HCT116 (cell line): ENCODE measurements around the gene MFAP2.

Source experiments
- CEBPB ChIP-seq: IDR thresholded peaks from 2 replicates; pipeline ENCODE4 v1.6.1; 2012; ENCODE audit warnings: low read depth
- EGR1 ChIP-seq: IDR thresholded peaks from 2 replicates; pipeline ENCODE4 v1.6.1; 2012; ENCODE audit warnings: low read depth
- EZH2 ChIP-seq: fragments of 200-600 bp; sonication (generic); IDR thresholded peaks from 2 replicates; pipeline ENCODE4 v1.6.1; 2017; ENCODE audit warnings: antibody characterized with exemption, mixed run types
- POLR2A ChIP-seq: IDR thresholded peaks from 2 replicates; pipeline ENCODE4 v1.7.0; 2011; ENCODE audit warnings: borderline replicate concordance; ENCODE audit not compliant: insufficient read depth, insufficient read length; ENCODE audit errors: extremely low read depth
- ZFX ChIP-seq: fragments of 450-650 bp; IDR thresholded peaks from 2 replicates; pipeline ENCODE4 v1.6.1; 2017
- TF ChIP-seq, protein P1 (sequence below), 3 experiments: fragments of 200-600 bp in 1 of 3; sonication (generic) in 1 of 3; IDR thresholded peaks in 2 of 3; conservative IDR thresholded peaks in 1 of 3; 2 replicates each; pipeline ENCODE4 v1.5.1; 2012 to 2017; ENCODE audit warnings: low read depth in 2 of 3, low read length in 2 of 3, antibody characterized with exemption in 1 of 3, borderline replicate concordance in 1 of 3, control low read depth in 1 of 3, mild to moderate bottlenecking in 1 of 3, mixed read lengths in 1 of 3, mixed run types in 1 of 3, moderate library complexity in 1 of 3; ENCODE audit not compliant: insufficient read depth in 1 of 3

DNA sequence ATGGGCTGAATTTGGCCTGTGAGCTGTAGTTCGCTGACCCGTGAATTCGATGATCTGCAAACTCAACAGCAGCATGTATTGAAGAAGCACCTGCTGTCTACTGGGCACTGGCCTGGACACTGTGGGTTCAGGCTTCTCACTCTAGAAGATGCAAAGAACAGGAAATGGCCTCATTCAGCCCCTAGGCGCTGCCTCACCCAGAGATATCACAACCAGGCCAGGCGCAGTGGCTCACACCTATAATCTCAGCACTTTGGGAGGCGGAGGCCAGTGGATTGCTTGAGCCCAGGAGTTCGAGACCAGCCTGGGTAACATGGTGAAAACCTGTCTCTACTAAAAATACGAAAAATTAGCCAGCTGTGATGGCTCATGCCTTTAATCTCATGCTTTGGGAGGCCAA, 23.6 kb downstream of the MFAP2 start:
- no peak for TF ChIP-seq EZH2
- TF ChIP-seq, protein P1, sequence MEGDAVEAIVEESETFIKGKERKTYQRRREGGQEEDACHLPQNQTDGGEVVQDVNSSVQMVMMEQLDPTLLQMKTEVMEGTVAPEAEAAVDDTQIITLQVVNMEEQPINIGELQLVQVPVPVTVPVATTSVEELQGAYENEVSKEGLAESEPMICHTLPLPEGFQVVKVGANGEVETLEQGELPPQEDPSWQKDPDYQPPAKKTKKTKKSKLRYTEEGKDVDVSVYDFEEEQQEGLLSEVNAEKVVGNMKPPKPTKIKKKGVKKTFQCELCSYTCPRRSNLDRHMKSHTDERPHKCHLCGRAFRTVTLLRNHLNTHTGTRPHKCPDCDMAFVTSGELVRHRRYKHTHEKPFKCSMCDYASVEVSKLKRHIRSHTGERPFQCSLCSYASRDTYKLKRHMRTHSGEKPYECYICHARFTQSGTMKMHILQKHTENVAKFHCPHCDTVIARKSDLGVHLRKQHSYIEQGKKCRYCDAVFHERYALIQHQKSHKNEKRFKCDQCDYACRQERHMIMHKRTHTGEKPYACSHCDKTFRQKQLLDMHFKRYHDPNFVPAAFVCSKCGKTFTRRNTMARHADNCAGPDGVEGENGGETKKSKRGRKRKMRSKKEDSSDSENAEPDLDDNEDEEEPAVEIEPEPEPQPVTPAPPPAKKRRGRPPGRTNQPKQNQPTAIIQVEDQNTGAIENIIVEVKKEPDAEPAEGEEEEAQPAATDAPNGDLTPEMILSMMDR (IDR thresholded peaks at IDR 0.05 in 2 of 3, conservative IDR thresholded peaks at IDR 0.05 in 1 of 3; ENCODE audit: borderline replicate concordance in 1 of 3, insufficient read depth in 1 of 3, low read depth in 2 of 3, low read length in 2 of 3) = no peak
- TF ChIP-seq EGR1 = no peak
- no peak for TF ChIP-seq POLR2A
- TF ChIP-seq CEBPB = no peak
- TF ChIP-seq ZFX = no peak
